Transverse colon (tissue), 4 donors: ENCODE measurements around the gene SOX18. TPM values are rescaled to one million over a fixed set of nuclear protein-coding genes. Genes with fewer than 3 reads are reported as not detected.

Experiments used
- DNase-seq: peaks from one replicate; pipeline ENCODE4 v3.0.0-alpha.2; 2019
- H3K27ac ChIP-seq, 4 donors: fragments of 200-600 bp; sonication (generic); 2 replicates each; pipeline ENCODE4 v1.5.1; 2016 to 2018; ENCODE audit warnings: inconsistent platforms in 4 of 4
- H3K27me3 ChIP-seq: fragments of 200-600 bp; sonication (generic); 2 replicates; pipeline ENCODE4 v1.5.1; 2017; ENCODE audit warnings: inconsistent platforms
- H3K36me3 ChIP-seq, 4 donors: fragments of 200-600 bp; sonication (generic); 2 replicates each; pipeline ENCODE4 v1.5.1; 2017 to 2019; ENCODE audit warnings: inconsistent platforms in 4 of 4
- H3K4me1 ChIP-seq, 4 donors: fragments of 200-600 bp; sonication (generic); 2 replicates each; pipeline ENCODE4 v1.5.1; 2017 to 2020; ENCODE audit warnings: inconsistent platforms in 4 of 4
- H3K4me3 ChIP-seq, 4 donors: fragments of 200-600 bp; sonication (generic); 1 replicate in 1 of 4; 2 replicates in 3 of 4; pipeline versions ENCODE4 v1.5.1 to v1.6.1; 2017 to 2019; ENCODE audit warnings: inconsistent platforms in 4 of 4
- H3K9me3 ChIP-seq, 2 donors: fragments of 200-600 bp; sonication (generic); 2 replicates each; pipeline ENCODE4 v1.5.1; 2017 to 2019; ENCODE audit warnings: inconsistent platforms in 2 of 2
- CTCF ChIP-seq, 5 experiments: fragments of 200-600 bp in 3 of 5; fragments of 450-650 bp in 2 of 5; sonication (generic) in 3 of 5; IDR thresholded peaks; 1 replicate in 2 of 5; 2 replicates in 3 of 5; pipeline ENCODE4 v1.5.1; 2016 to 2017; ENCODE audit warnings: antibody characterized with exemption in 5 of 5, inconsistent platforms in 3 of 5, mild to moderate bottlenecking in 2 of 5, moderate library complexity in 1 of 5
- EP300 ChIP-seq: sonication (generic); formaldehyde crosslinking; IDR thresholded peaks from one replicate; pipeline ENCODE4 v1.6.1; 2017; ENCODE audit warnings: antibody characterized with exemption, low read depth
- POLR2A ChIP-seq: fragments of 450-650 bp; IDR thresholded peaks from one replicate; pipeline ENCODE4 v1.6.1; 2016; ENCODE audit warnings: antibody characterized with exemption, mild to moderate bottlenecking, moderate library complexity
- POLR2AphosphoS5 ChIP-seq, 3 donors: sonication (generic); formaldehyde crosslinking; IDR thresholded peaks; one replicate each; pipeline ENCODE4 v1.6.1; 2016; ENCODE audit warnings: antibody characterized with exemption in 3 of 3
- WGBS, 2 donors: methylation state at CpG; one replicate each; pipeline ENCODE4 v1.1.5; 2018; ENCODE audit warnings: low coverage in 1 of 2; 5-methylcytosine and 5-hydroxymethylcytosine counted together
- in situ Hi-C, 4 donors: fragments of 200-750 bp; cut with MboI; loops; one replicate each; pipeline versions ENCODE4 v1.15.0 to v1.15.1; 2017; ENCODE audit warnings: low sequenced_read_pairs in 3 of 4, low pct_ligation_motif_present in 1 of 4, low pct_unique_long_range_greater_than_20kb in 1 of 4
- intact Hi-C: fragments of 100-400 bp; cut with DNase I; formaldehyde crosslinking; loops from one replicate; pipeline ENCODE4 v1.15.1; 2023; ENCODE audit warnings: low total_unique reads
- total RNA-seq, 4 donors: library from RNA; depleted of rRNA; stranded (reverse); fragments of >200 nt; gene quantifications; one replicate each; pipeline ENCODE4 v1.1.0, GENCODE V29; 2016

SOX18 gene
- total RNA-seq, 4 donors from 2014 or later, result 1.8 to 14.2 (median 6.5) TPM

- Histone ChIP-seq H3K27me3 (peaks cover 4% of the 10 kb centered on the region), H3K4me1 (peaks cover 13 to 26% (median 20%) of the 10 kb centered on the region in 4 donors), H3K36me3 (no peaks in the 10 kb centered on the region), H3K4me3 (peak overlapping the region in 1 of 4 donors; percentile 73), H3K27ac (peak overlapping the region in 1 of 4 donors; percentile 88), H3K9me3 (no peaks in the 10 kb centered on the region)
- in situ Hi-C loops, result no loop called here
- WGBS, 2 donors, result 54% methylated on average over 12 of the region's 12 CpGs; no CpG with 5 or more reads in 1 of the 2 donors
- intact Hi-C loops, result no loop called here
- TF ChIP-seq CTCF (IDR thresholded peaks at IDR 0.05) (no peak), EP300 (no peak), POLR2AphosphoS5 (IDR thresholded peaks at IDR 0.05) (no peak), POLR2A (no peak)
- no peak for DNase-seq
Observed at GRCh38 chr20:64064145-64064698, 14.8 kb upstream of the SOX18 start.

GRCh38 chr20:64063389-64064144 is 14.1 kb upstream of the SOX18 start:
- Histone ChIP-seq H3K4me1 (peaks cover 13 to 26% (median 20%) of the 10 kb centered on the region in 4 donors), H3K4me3 (peak overlapping the region; percentile 60 to 89 (median 72)), H3K27me3 (peaks cover 4% of the 10 kb centered on the region), H3K9me3 (no peaks in the 10 kb centered on the region), H3K36me3 (no peaks in the 10 kb centered on the region), H3K27ac (peak overlapping the region; percentile 76 to 88 (median 78))
- DNase-seq, result peak; percentile 30
- in situ Hi-C loops, result no loop called here
- intact Hi-C loops, result no loop called here
- TF ChIP-seq EP300, result no peak
- WGBS, 2 donors, result 6 to 29% methylated on average over 6 to 46 of the region's 51 CpGs

GRCh38 chr20:64062596-64063388 is 13.4 kb upstream of the SOX18 start, which contains the start of gene TCEA2:
Gene TCEA2, plus strand, starts transcription at chr20:64063198. Its CDS starts 115 bp downstream, at chr20:64063313.
- in situ Hi-C loops, result no loop called here
- intact Hi-C loops, result no loop called here
- peak; percentile 97 for DNase-seq
- peak; percentile 73 for TF ChIP-seq POLR2A
- no peak for TF ChIP-seq EP300
- TF ChIP-seq POLR2AphosphoS5 (IDR thresholded peaks at IDR 0.05), result peak; percentile 57 to 79 (median 67)
- Histone ChIP-seq H3K27me3 (peaks cover 4% of the 10 kb centered on the region), H3K36me3 (no peaks in the 10 kb centered on the region), H3K4me3 (peak within 1 kb of the TSS; percentile 60 to 89 (median 72)), H3K4me1 (peaks cover 13 to 27% (median 20%) of the 10 kb centered on the region in 4 donors), H3K27ac (peak within 1 kb of the TSS; percentile 76 to 88 (median 78)), H3K9me3 (no peaks in the 10 kb centered on the region)
- WGBS, 2 donors, result 18% methylated on average over 41 of the region's 85 CpGs; no CpG with 5 or more reads in 1 of the 2 donors

- Histone ChIP-seq H3K9me3 (no peaks in the 10 kb centered on the region), H3K27ac (peak overlapping the region; percentile 76 to 88 (median 78)), H3K4me1 (peaks cover 13 to 31% (median 20%) of the 10 kb centered on the region in 4 donors), H3K36me3 (no peaks in the 10 kb centered on the region), H3K4me3 (peak overlapping the region in 3 of 4 donors; percentile 60 to 73 (median 71)), H3K27me3 (peaks cover 8% of the 10 kb centered on the region)
- intact Hi-C loops, result no loop called here
- no peak for TF ChIP-seq EP300
- TF ChIP-seq CTCF (IDR thresholded peaks at IDR 0.05), result no peak
- TF ChIP-seq POLR2AphosphoS5 (IDR thresholded peaks at IDR 0.05), result no peak
- TF ChIP-seq POLR2A, result no peak
- in situ Hi-C loops, result no loop called here
- DNase-seq, result no peak
- 78% methylated on average over 4 of the region's 5 CpGs; no CpG with 5 or more reads in 1 of the 2 donors for WGBS, 2 donors
Observed at GRCh38 chr20:64062276-64062595, 12.8 kb upstream of the SOX18 start.
